Stimulated activated CD8-positive, alpha-beta memory T cell treated with anti-CD3 and anti-CD28 coated beads, Interleukin-7, amount 100 ng/mL, for 48 hours (primary cell): ENCODE results near the gene BTBD16.
A peak's percentile ranks its signal among the peaks of the same experiment; 100 is the strongest.

ENCODE experiments used
- DNase-seq, 2 donors: peaks; one replicate each; pipeline ENCODE4 v3.0.0-alpha.2; 2020; ENCODE audit warnings: low read depth in 1 of 2; ENCODE audit errors: extremely low read depth in 1 of 2

Gene BTBD16

DNA sequence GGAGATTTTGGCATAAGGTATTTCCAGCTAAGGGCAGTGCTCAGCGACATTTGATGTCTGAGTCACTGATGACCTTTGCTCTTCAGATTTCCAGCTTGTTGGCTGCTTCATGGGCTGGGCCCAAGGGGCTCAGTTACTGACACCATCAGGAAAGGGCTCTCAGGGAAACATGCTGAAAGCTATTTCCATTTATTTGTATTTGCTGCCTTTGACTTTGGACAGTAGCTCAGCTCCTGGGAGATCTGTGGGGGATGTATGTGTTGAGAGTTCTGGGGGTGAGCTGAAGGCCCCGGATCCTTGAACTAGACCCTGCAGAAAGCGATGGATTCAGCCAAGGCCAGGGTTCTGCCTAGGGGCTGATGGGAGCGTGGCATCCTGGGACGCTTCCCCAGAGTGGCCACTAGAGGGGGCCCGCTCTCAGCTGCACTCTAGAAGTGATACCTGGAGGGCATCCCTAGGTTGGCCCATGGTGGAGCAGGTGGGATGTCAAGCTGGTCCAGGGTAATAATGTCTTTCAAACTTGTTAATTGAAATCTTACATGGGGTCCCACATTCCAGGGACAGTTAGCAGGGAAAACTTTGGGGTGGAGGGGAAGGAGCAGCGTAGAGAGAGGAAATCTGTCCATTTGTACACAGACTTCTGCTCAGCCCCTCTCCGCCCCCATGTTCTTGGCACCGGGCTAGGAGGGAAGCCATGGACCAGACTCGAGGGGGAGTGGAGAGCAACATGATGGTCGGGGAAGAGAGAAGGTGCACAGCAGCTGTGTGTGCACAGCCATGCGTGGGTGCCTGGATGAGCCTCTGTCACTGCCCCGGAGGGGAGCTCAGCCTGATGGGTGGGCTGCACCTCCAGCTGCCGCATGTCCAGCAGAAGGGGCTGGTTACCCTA, 3.0 kb upstream of the BTBD16 start:
- peak; percentile 5 to 14 for DNase-seq

GRCh38 chr10:122269059-122269687, 1.9 kb upstream of the BTBD16 start:
- DNase-seq: no peak

GRCh38 chr10:122273966-122274545, 3.0 kb downstream of the BTBD16 start:
- no peak for DNase-seq

GRCh38 chr10:122276611-122277208, 5.6 kb downstream of the BTBD16 start:
- DNase-seq: no peak

DNA sequence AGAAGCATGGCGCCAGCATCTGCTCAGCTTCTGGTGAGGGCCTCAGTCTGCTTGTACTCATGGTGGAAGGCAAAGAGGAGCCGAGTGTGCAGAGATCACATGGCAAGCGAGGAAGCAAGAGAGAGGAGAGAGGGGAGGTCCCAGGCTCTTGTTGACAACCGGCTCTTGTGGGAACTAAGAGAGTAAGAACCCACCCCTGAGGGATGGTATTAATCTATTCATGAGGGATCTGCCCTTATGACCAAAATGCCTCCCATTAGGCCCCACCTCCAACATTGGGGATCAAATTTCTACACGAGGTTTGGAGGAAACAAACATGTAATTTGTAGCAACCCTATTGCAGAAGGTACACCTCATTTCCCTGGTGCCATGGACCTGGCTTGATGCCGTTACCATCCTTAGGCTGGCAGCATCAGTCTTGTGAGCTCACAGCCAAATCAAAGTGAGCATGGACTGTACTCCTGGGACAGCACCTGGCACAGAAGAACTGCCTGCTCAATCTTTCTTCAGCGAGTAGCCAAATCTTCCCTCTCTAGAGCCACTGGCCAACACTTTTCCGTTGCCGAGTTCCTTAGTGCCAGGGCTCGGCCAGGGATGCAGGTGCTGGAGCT, 6.5 kb downstream of the BTBD16 start:
- DNase-seq: no peak

DNA sequence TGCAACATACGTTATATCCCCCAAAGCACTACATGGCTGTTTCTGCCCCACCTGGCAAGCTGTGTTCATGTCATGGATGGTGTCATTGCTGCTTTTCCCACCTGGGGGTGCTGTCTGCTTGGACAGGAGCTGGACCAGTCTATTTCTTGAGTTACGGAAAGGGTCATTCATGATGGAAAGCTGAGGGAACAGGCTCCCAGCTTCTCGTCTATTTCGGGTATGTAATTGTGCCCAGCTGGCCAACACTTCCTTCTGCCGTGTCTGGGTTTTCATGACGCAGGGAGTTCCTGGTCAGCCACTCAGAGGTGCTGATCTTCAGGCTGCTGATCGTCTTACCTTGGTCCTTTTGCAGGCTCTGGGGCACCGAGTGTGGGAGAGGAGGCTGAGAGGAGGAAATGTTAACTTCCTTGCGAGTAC, 8.6 kb downstream of the BTBD16 start:
- DNase-seq: no peak

DNA sequence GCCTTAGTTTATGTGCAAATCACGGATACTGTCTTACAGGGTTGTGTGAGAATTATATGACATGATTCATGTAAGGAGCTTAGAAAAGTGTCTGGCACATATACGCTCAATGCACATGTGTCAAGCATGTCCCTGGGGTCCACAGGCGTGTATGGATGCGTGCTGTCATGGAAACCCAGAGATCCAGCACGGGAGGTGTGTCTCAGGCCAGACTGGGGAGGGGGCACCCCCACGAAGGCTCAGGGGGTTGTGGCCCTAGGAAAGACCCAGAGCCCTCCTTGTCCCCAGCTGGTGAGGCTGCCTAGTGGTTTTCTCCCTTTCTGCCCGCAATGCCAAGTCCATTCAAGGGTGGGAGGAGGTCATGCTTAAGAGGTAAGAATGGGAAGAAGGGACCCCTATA, 9.1 kb downstream of the BTBD16 start:
- no peak for DNase-seq

DNA sequence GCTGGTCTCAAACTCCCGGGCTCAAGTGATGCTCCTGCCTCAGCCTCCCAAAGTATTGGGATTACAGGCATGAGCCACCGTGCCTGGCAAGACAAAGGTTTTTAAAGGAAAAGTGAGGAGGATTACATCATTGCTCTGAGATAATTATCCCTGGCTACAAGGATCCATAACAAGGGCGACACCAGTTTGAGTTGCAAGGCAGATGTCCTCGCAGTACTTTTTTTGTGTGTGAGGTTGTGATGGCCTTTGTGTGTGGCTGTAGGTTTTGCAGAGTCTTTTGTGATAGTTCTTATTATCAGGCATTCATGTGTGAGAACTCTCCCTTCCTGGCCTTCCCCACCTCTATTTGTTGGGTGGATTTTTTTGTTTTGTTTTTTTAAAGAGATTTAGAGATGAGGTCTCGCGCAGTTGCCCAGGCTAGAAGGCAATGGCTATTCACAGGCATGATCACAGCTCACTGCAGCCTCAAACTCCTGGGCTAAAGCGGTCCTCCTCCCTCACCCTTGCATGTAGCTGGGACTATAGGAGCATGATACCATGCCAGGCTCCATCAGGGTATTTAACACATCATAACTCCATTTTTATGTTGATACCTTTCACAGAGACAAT, 10.0 kb downstream of the BTBD16 start:
- no peak for DNase-seq

DNA sequence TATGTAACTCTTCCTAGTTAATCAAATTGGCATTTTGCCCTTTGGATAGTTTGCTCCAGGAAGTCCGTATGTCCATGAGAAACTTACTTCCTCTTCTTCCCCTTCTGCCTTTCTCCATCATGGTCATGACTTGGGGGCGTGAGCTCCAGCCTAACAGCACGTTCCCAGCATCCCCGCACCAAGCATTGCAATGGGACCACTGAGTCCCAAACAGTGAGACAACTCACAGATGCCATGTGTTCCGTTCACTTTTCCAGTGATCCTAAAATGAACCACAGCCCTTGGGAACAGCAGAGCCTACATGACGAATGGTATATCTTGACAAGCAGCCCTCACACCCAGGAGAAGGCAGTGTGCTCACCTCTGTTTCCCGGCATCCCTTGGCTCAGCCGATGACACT, 10.7 kb downstream of the BTBD16 start:
- no peak for DNase-seq

DNA sequence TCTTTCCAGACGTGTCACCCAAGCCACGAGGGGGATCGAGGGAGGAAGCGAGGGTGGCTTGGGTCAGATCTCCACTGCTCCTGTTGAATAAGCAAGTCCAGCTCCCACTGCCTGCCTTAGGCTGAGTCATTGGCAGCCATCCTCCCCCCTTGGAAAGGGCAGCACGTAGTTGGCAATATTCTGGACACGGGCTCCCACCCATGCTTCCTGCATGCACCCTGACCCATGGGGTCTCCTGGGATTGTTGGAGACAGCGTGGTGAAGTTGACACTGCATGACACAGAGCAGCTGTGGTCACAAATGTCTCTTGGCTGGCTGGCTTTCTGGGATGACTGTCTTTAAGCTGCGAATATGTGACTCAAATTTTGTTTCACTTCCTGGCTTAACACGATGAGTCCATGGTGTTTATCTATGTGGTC, 11.2 kb downstream of the BTBD16 start:
- DNase-seq: no peak

DNA sequence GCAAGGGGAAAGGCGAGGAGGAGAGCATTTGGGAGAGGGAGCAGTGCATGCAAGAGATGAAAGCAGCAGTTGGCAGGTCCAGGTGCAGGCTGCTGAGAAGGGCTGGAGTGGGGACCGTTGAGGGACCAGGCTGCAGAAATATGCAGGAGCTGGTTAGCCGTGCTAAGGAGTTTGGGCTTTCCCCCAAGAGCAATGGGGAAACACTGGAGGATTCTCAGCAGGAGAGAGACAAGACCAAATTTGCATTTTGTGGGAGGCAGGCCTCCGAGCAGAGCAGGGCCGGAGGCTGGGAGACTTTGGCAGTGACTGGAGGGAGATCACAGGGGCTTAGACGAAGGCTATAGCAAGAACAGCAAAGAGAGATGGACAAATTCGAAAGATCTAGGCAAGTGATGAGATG, 11.8 kb downstream of the BTBD16 start:
- DNase-seq: no peak

DNA sequence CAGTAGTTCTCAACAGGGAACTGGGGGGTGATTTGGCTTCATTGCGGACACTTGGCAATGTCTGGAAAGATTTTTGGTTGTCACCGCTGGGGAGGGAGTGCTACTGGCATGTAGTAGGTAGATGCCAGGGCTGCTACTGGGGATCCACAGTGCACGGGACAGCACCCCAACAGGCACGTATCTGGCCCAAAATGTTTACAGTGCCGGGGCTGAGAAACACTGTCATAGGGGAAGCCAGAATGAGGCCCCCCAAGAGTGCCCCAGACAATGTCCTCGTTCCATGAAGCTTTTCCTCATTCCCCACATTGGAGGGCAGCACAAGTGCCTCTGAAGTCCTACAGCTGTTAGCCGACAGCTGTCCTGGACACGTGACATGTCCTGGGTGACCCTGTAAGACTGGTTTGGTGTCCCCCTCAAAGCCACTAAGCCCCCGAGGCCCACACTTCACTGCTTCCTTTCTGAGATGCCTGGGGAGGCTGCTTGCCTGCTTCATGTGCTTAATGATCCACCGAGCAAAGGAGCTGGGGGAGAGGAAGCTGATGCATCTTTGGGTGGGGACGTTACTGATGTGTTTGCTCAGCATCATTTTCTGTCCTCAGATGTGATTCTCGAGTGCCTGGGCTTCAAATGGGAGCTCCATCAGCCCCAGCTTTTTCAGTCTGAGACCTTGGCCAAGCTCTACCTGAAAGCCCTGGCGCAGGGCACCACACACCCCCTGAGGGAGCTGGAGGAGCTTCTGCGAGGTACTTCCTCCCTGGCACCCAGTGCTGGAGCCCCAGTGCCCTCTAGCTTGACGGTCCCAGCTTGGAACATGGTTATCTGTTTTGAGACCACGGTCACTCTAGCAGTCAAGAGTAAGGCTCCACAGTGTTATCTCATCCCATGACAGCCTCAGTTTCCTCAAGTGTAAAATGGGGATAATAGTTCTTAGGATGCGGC, 14.7 kb downstream of the BTBD16 start:
- DNase-seq: no peak

DNA sequence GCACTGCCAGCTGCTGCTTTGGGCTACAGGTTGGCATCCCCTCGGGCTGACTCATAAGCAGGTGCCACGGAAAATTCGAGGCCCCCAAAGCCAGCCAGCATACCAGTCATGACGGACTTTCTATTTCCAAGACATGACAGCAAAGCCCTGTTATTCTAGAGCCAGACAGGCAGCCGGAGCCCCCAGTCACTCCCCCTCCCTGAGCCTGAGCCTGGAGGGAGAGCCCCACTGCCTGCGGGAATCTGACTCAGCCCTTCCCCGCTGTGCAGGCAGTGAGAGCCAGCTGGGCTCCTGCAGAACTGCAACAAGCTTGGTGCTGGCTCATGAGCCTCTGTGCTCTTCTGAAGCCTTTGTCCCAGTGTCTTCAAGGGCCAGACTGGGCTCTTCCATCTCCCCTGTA, 15.8 kb downstream of the BTBD16 start:
- no peak for DNase-seq

- DNase-seq: no peak
Observed at GRCh38 chr10:122287570-122287969, 16.5 kb downstream of the BTBD16 start.

DNA sequence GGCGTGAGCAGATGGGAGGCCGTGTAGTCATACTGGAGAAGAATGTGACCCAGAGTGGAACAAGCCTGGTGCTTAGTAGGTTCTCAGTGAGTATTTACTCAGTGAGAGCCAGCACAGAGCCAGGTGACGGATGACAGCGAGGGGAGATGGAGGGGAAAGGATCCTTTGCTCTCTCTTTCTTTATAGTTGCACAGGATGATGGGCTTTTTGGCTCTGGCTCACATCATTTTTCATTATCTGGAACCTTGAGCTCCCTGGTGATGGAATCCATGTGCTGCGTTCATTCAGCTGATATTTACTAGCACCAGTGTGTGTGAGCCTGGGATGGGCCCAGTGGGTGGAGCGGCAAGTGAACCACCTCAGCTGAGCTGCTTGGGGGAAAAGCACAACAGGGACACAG, 17.2 kb downstream of the BTBD16 start:
- no peak for DNase-seq

DNA sequence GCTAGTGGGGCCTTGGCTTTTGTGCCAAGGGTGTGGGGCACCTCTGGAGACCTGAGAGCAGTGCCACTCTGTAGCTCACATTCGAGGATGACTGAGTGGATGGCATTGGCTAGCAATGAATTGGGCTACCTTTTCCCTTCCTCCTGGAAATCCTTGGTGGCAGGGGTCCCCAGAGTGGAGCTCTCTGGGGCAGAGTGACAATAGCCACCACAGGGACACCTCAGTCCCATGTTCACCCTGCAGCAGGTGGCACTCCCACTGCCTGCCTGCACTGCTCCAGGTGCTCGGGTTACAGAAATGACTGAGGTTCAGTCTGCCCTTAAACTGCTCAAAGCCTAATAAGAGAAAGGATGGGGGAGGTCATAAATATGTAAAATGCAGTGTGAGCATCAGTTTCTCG, 17.8 kb downstream of the BTBD16 start:
- no peak for DNase-seq

DNA sequence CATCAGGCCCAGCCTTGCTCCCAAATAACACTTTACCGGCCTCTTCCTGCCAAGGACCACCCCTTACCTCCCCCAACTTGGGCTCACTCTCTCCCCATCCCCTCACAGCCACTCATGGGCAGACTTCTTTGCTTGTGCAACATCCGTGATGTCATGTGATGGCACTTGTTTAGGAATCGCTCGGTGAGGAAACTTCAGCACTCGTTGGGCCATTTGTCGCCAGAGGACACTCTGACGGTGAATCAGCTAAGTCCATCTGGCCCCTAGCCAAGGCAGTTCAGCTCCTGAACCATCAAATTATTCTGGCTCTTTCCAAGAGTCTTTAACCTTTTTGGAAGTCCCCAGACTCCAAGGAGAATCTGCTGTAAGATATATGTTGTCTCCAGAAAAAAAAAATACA, 19.2 kb downstream of the BTBD16 start:
- DNase-seq: no peak

DNA sequence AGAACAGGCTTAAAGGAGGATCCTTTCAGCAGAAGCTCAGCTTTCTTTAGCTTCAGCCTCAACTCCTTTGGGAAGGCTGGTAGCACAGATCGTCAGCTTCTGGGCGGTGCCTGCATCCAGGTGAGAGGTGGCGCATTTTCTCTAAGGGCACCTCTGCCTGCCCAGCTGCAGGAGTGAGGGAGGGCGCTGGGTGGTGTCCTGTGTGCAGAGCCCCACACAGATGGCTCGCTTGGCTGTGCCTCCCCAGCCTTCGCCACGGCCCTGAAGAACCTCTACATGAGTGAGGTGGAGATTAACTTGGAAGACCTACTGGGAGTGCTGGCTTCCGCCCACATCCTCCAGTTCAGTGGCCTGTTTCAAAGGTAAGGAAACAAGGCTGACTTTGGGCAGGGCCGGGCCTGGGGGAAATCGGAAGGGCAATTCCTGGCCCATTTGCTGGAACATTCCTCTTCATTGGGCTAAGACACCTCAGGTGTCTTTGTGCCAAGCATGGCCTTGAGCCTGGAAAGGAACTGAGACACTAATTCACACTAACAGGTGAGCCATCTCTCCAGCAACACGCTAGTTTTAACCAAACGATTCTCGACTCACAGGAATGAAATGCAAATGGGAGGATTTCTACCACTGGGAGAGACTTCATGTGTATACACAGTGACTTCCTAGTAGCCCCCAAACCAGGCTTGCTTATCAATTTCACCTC, 19.9 kb downstream of the BTBD16 start:
- no peak for DNase-seq

DNA sequence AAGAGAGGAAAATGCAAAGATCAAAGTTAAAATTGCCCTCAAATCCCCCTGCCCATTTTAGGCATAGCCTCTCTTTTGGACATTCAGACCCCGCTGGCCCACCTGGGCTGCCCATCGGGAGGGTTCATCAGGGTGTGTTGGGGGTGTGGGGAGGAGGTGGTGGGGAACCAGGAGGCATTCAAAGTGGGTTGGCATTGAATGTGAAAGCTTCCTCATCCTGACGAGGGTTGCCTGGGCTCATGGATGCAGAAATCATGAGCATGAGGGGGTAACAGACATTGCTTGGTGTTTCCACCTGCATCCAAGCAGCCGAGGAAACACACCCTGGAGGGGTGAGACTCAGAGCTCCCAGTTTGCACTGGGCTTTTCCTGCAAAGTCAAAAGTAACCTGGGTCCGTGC, 20.6 kb downstream of the BTBD16 start:
- no peak for DNase-seq
